B cell (primary cell): Measurements from ENCODE around the gene BBOX1. TPM values are rescaled to one million over a fixed set of nuclear protein-coding genes. Genes with fewer than 3 reads are reported as not detected.
"Not testable (repeated sequence)": the region's sequence is repeated elsewhere in the genome, so short reads cannot be mapped to it uniquely, and the experiment has no call there.

Experiments
- ATAC-seq: fragments of 200-7000 bp; cut with Tn5 transposase; one replicate; pipeline ENCODE4 v1.10.0; 2021; ENCODE audit warnings: low read depth, mild to moderate bottlenecking, moderate number of reproducible peaks, moderate library complexity
- CTCF ChIA-PET: fragments of 350-600 bp; sonication (Branson Sonifier 250); formaldehyde crosslinking; loops from one replicate; lab custom pipeline; 2021; ENCODE audit warnings: antibody characterized with exemption, inconsistent platforms; lab: Charles Lee
- POLR2A ChIA-PET: fragments of 350-600 bp; sonication (Branson Sonifier 250); formaldehyde crosslinking; loops from one replicate; lab custom pipeline; 2021; ENCODE audit warnings: antibody characterized with exemption; lab: Charles Lee
- DNase-seq: peaks from one replicate; pipeline ENCODE4 v3.0.0; 2013
- H2AFZ ChIP-seq: 2 replicates; pipeline ENCODE4 v1.6.1; 2012; ENCODE audit warnings: mild to moderate bottlenecking, low read depth, low read length; ENCODE audit not compliant: insufficient read depth, poor library complexity, severe bottlenecking
- H3K27ac ChIP-seq, 2 donors: 1 replicate in 1 of 2; 2 replicates in 1 of 2; pipeline ENCODE4 v1.5.1; 2012 to 2013; ENCODE audit warnings: low read length in 2 of 2, mild to moderate bottlenecking in 2 of 2, moderate library complexity in 1 of 2
- H3K27me3 ChIP-seq, 4 experiments: fragments of 200-600 bp in 1 of 4; sonication (generic) in 1 of 4; replicated peaks in 1 of 4; 1 replicate in 2 of 4; 2 replicates in 2 of 4; pipeline versions ENCODE4 v1.6.1 to v1.7.0; 2013 to 2016; ENCODE audit warnings: low read length in 3 of 4, mild to moderate bottlenecking in 2 of 4, mixed read lengths in 1 of 4, moderate library complexity in 1 of 4; ENCODE audit not compliant: insufficient read depth in 4 of 4, control insufficient read depth in 3 of 4; ENCODE audit errors: control extremely low read depth in 1 of 4
- H3K36me3 ChIP-seq, 2 experiments: replicated peaks in 1 of 2; 1 replicate in 1 of 2; 2 replicates in 1 of 2; pipeline versions ENCODE4 v1.6.1 to v1.7.1; 2013; ENCODE audit warnings: low read length in 1 of 2; ENCODE audit not compliant: insufficient read depth in 2 of 2, control insufficient read depth in 1 of 2; ENCODE audit errors: control extremely low read depth in 1 of 2, extremely low read depth in 1 of 2
- H3K4me1 ChIP-seq, 2 donors: fragments of 200-600 bp in 1 of 2; sonication (generic) in 1 of 2; 1 replicate in 1 of 2; 2 replicates in 1 of 2; pipeline versions ENCODE4 v1.5.1 to v1.6.1; 2013 to 2017; ENCODE audit warnings: low read length in 2 of 2; ENCODE audit not compliant: control insufficient read depth in 2 of 2, insufficient read depth in 2 of 2
- H3K4me2 ChIP-seq: replicated peaks from 2 replicates; pipeline ENCODE3; 2012; ENCODE audit warnings: mild to moderate bottlenecking, low read depth, low read length; ENCODE audit not compliant: poor library complexity, severe bottlenecking
- H3K4me3 ChIP-seq, 5 experiments: fragments of 200-600 bp in 1 of 5; sonication (generic) in 1 of 5; 1 replicate in 3 of 5; 2 replicates in 2 of 5; pipeline versions ENCODE4 v1.5.1 to v1.7.0; 2011 to 2016; ENCODE audit warnings: low read length in 4 of 5, mild to moderate bottlenecking in 4 of 5, low read depth in 2 of 5, control low read depth in 1 of 5, moderate library complexity in 1 of 5; ENCODE audit not compliant: insufficient read depth in 1 of 5; ENCODE audit errors: control extremely low read depth in 1 of 5, extremely low read depth in 1 of 5
- H3K79me2 ChIP-seq: fragments of 200-600 bp; sonication (generic); one replicate; pipeline ENCODE4 v1.6.0; 2016; ENCODE audit warnings: low read length; ENCODE audit not compliant: control insufficient read depth, insufficient read depth
- H3K9ac ChIP-seq: fragments of 200-600 bp; sonication (generic); 2 replicates; pipeline ENCODE4 v1.6.1; 2017; ENCODE audit warnings: mild to moderate bottlenecking, low read length, moderate library complexity
- H3K9me3 ChIP-seq, 3 donors: one replicate each; pipeline versions ENCODE4 v1.6.1 to v1.7.1; 2013; ENCODE audit warnings: low read length in 2 of 3; ENCODE audit not compliant: control insufficient read depth in 2 of 3, insufficient read depth in 1 of 3; ENCODE audit errors: control extremely low read depth in 1 of 3
- H4K20me1 ChIP-seq: 2 replicates; pipeline ENCODE4 v1.6.0; 2012; ENCODE audit warnings: mild to moderate bottlenecking, low read length; ENCODE audit not compliant: insufficient read depth, control insufficient read depth, poor library complexity, severe bottlenecking
- H3K27ac Mint-ChIP-seq: one replicate; pipeline ENCODE4 v1.8.0; 2021; ENCODE audit warnings: mixed read lengths
- H3K27me3 Mint-ChIP-seq: one replicate; pipeline ENCODE4 v1.8.0; 2021; ENCODE audit warnings: mixed read lengths
- H3K4me1 Mint-ChIP-seq: one replicate; pipeline ENCODE4 v1.8.0; 2021; ENCODE audit warnings: mixed read lengths
- H3K4me3 Mint-ChIP-seq: one replicate; pipeline ENCODE4 v1.8.0; 2021; ENCODE audit warnings: mixed read lengths
- H3K9me3 Mint-ChIP-seq: one replicate; pipeline ENCODE4 v1.8.0; 2022; ENCODE audit warnings: mixed read lengths; ENCODE audit not compliant: insufficient read depth
- CTCF ChIP-seq: fragments of 200-600 bp; IDR thresholded peaks from one replicate; pipeline ENCODE4 v1.8.0; 2022; ENCODE audit warnings: antibody characterized with exemption, mild to moderate bottlenecking
- EZH2 ChIP-seq: IDR thresholded peaks from 2 replicates; pipeline ENCODE4 v1.6.1; 2012; ENCODE audit warnings: borderline replicate concordance, low read depth, mild to moderate bottlenecking, moderate library complexity, low read length; ENCODE audit not compliant: insufficient read depth, poor library complexity, severe bottlenecking
- WGBS: methylation state at CpG from one replicate; pipeline ENCODE4 v1.1.5; 2013; ENCODE audit warnings: missing lambda C conversion rate; ENCODE audit not compliant: insufficient coverage; 5-methylcytosine and 5-hydroxymethylcytosine counted together
- intact Hi-C: fragments of 100-400 bp; cut with micrococcal nuclease; formaldehyde crosslinking; loops from one replicate; pipeline ENCODE4 v1.10.0; 2022
- polyA plus RNA-seq: library from polyadenylated mRNA; depleted of rRNA; stranded (reverse); fragments of >200 nt; gene quantifications from 2 replicates; pipeline ENCODE4 v1.2.3, GENCODE V29; 2012
- total RNA-seq, 2 donors: library from RNA; stranded (reverse); fragments of 120-200 nt in 1 of 2; gene quantifications; 1 replicate in 1 of 2; 2 replicates in 1 of 2; pipeline versions ENCODE4 v1.2.3 to v1.2.4, GENCODE V29; 2013 to 2022

BBOX1 gene
- total and polyA plus RNA-seq, 2 donors (not counting 1 experiment from before 2014, with no cell fraction given) = not detected

GRCh38 chr11:27174021-27174420, 133.4 kb downstream of the BBOX1 start:
- H3K27me3 Mint-ChIP-seq = peaks cover 12% of the 10 kb centered on the region
- no peak for TF ChIP-seq CTCF
- no peak for TF ChIP-seq EZH2
- POLR2A ChIA-PET = no interaction called here
- Histone ChIP-seq H3K4me2 (no peak overlapping the region), H3K4me3 (no peak overlapping the region), H3K9ac (no peak overlapping the region), H2AFZ (no peak overlapping the region), H3K9me3 (no peaks in the 10 kb centered on the region), H3K27ac (no peak overlapping the region), H3K27me3 (no peaks in the 10 kb centered on the region), H4K20me1 (no peaks in the 10 kb centered on the region), H3K79me2 (no peaks in the 10 kb centered on the region), H3K36me3 (no peaks in the 10 kb centered on the region), H3K4me1 (no peaks in the 10 kb centered on the region)
- no peaks in the 10 kb centered on the region for H3K9me3 Mint-ChIP-seq
- H3K4me1 Mint-ChIP-seq = no peaks in the 10 kb centered on the region
- no peak overlapping the region for H3K27ac Mint-ChIP-seq
- H3K4me3 Mint-ChIP-seq = no peak overlapping the region
- ATAC-seq = no peak
- CTCF ChIA-PET = interaction anchor here (1.0 to 1.8 kb wide), 2 partner anchors 10 to 12 kb away, joined by 4 to 6 read pairs; no protein-coding TSS in a partner anchor
- DNase-seq = no peak
- 79% methylated on average over 4 of the region's 4 CpGs for WGBS
- intact Hi-C loops = no loop called here

GRCh38 chr11:27174672-27175210, 134.1 kb downstream of the BBOX1 start:
- intact Hi-C loops = no loop called here
- ChIA-PET CTCF (no interaction called here), POLR2A (no interaction called here)
- Mint-ChIP-seq H3K4me3 (no peak overlapping the region), H3K9me3 (no peaks in the 10 kb centered on the region), H3K27ac (no peak overlapping the region), H3K27me3 (peaks cover 12% of the 10 kb centered on the region), H3K4me1 (no peaks in the 10 kb centered on the region)
- DNase-seq (no peak), ATAC-seq (no peak)
- Histone ChIP-seq H3K27ac (no peak overlapping the region), H3K79me2 (no peaks in the 10 kb centered on the region), H3K9me3 (no peaks in the 10 kb centered on the region), H3K36me3 (no peaks in the 10 kb centered on the region), H3K27me3 (peaks cover 0 to 2% (median 0%) of the 10 kb centered on the region in 4 experiments), H3K9ac (no peak overlapping the region), H2AFZ (no peak overlapping the region), H3K4me1 (no peaks in the 10 kb centered on the region), H4K20me1 (no peaks in the 10 kb centered on the region), H3K4me3 (no peak overlapping the region), H3K4me2 (no peak overlapping the region)
- WGBS = 89% methylated on average over 6 of the region's 9 CpGs
- TF ChIP-seq EZH2 = no peak
- no peak for TF ChIP-seq CTCF

GRCh38 chr11:27175562-27175961, 134.9 kb downstream of the BBOX1 start:
- POLR2A ChIA-PET, H3K4me1 Mint-ChIP-seq, H3K4me3 ChIP-seq, H3K9me3 ChIP-seq, H3K4me2 ChIP-seq, H2AFZ ChIP-seq, H3K4me1 ChIP-seq, H3K9me3 Mint-ChIP-seq, DNase-seq, H3K79me2 ChIP-seq, H3K9ac ChIP-seq, intact Hi-C loops, H3K4me3 Mint-ChIP-seq, H4K20me1 ChIP-seq, H3K27ac ChIP-seq, H3K27me3 ChIP-seq, ATAC-seq, CTCF ChIA-PET, H3K36me3 ChIP-seq, H3K27ac Mint-ChIP-seq: not testable (repeated sequence)
- peaks cover 12% of the 10 kb centered on the region for H3K27me3 Mint-ChIP-seq
- WGBS = no CpG with 5 or more reads among the region's 4 CpGs
